Cardiac fibroblast (primary cell): ENCODE measurements around the gene ZNF346.

Source experiments
- DNase-seq, 2 donors: peaks; one replicate each; pipeline versions ENCODE4 v3.0.0 to v3.0.0-alpha.2; 2010; ENCODE audit warnings: low read depth in 2 of 2
- H3K4me3 ChIP-seq, 2 donors: replicated peaks in 1 of 2; 1 replicate in 1 of 2; 2 replicates in 1 of 2; pipeline ENCODE4 v1.5.1; 2011; ENCODE audit warnings: low read depth in 2 of 2, low read length in 2 of 2, mild to moderate bottlenecking in 2 of 2, moderate library complexity in 1 of 2
- TF ChIP-seq, protein P1 (sequence below): IDR thresholded peaks from one replicate; pipeline ENCODE4 v1.5.1; 2011; ENCODE audit warnings: low read depth, mild to moderate bottlenecking, low read length, inconsistent platforms

Gene ZNF346

DNA sequence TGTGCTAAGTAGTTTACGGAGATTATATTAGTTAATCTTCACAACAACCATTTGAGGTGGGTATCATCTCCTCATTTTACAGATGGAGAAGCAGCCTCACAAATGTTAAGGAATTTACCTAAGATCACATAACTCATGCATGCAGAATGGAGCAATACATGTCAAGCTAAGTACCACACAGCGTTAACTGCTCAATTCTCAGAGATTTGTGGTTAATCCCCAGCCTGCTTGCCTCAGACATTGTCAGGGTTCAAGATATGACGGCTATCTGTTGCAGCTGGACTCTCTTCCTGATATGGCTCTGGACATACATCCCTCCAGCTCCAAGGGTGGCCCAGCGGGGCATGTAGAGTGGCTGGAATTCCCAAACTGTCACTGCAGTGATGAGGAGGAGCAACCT, 7.3 kb upstream of the ZNF346 start:
- no peak overlapping the region for H3K4me3 ChIP-seq
- no peak for DNase-seq
- TF ChIP-seq, protein P1, sequence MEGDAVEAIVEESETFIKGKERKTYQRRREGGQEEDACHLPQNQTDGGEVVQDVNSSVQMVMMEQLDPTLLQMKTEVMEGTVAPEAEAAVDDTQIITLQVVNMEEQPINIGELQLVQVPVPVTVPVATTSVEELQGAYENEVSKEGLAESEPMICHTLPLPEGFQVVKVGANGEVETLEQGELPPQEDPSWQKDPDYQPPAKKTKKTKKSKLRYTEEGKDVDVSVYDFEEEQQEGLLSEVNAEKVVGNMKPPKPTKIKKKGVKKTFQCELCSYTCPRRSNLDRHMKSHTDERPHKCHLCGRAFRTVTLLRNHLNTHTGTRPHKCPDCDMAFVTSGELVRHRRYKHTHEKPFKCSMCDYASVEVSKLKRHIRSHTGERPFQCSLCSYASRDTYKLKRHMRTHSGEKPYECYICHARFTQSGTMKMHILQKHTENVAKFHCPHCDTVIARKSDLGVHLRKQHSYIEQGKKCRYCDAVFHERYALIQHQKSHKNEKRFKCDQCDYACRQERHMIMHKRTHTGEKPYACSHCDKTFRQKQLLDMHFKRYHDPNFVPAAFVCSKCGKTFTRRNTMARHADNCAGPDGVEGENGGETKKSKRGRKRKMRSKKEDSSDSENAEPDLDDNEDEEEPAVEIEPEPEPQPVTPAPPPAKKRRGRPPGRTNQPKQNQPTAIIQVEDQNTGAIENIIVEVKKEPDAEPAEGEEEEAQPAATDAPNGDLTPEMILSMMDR = no peak

DNA sequence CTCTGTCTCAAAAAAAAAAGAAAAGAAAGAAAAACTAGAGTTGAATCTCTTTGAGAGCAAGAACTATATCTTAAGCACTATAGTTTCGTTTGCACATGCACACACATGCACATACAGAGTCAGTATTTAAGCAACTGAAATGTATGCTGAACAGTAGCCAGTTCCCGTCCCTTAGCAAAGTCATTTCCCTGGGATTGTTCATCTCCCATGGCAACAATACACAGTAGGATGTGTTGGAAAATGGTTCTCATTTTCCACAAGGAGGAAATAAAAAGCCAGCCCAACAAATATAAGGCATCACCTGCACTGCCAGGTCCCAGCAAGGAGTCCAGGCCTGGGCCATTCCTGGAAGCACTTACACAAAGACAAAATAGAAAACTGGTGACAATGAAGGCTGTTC, 4.2 kb upstream of the ZNF346 start:
- TF ChIP-seq, protein P1 = no peak
- H3K4me3 ChIP-seq = no peak overlapping the region
- no peak for DNase-seq

DNA sequence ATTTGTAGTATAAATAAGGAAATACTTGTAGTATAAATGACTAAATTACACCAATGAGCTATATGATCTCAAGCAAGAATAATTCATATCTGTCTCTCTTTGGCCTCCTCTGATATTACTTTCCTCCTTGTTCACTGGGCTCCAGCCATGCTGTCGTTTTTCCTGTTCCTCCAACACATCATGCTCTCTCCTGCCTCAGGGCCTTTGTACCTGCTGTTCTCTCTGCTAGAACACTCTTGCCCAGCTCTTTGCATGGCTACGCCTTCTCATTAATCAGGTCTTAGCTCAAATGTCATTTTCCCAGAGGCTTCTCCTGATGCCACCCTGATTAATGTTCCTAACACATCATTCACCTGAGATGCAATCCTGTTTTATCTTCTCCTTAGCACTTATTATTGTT, 2.5 kb upstream of the ZNF346 start:
- no peak for DNase-seq
- TF ChIP-seq, protein P1 = no peak
- no peak overlapping the region for H3K4me3 ChIP-seq

DNA sequence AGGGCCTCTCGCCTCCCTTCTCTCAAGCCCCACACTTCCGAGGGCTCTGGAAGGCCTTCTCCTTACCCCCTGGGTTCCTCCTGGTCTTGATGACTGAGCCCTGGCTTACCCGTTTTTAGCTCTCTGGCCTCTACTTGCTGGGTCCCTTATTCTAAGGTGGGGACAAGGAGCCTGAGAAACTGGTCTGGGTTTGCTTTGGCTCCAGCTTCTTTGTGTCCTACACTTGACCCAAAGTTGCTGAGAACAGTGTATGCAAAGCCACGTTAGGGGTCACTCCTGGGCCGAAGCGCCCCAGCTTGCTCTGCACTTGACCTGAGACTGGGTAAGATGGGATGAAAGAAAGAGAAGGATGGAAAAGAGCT, 788 bp downstream of the ZNF346 start:
- H3K4me3 ChIP-seq = peak overlapping the region; percentile 80 to 95
- TF ChIP-seq, protein P1 = no peak
- peak in 1 of 2 donors; percentile 23 for DNase-seq

DNA sequence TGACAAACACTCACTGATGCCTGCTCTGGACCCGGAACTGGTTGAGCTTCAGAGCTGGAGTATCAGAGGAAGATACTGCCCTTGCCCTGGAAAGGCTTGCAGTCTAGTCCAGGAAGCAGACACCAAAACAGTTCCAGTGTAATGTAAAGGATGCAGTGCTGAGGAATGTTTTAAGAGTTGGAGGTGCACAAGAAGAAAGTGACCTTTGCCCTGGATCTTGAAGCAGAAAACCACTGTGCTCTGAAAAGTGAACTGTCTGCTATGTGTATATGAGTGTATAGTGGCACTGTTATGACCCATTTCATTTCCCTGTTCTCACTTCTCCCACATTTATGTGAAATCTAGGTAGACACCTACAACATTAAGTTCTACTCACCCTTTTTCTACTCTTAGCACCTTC, 2.1 kb downstream of the ZNF346 start:
- DNase-seq = no peak
- TF ChIP-seq, protein P1 = no peak
- no peak overlapping the region for H3K4me3 ChIP-seq

DNA sequence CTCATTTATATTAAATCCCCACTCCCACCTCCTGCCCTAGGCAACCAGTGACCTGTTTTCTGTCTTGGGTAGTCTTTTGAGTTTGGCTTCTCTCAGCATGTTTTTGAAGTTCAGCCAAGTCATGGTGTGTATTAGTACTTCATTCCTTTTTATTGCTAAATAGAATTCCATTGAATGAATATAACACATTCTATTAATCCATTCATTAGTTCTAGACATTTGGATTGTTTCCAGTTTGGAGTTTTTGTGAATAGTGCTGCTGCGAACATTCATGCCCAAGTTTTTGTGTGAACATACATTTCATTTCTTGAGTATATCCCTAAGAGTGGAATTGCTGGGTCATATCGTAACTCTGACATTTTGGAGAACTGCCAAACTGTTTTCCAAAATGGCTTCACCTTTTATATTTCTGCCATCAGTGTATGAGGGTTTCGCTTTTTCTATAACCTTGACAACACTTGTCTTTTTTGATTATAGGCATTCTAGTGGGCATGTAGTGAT, 2.7 kb downstream of the ZNF346 start:
- no peak overlapping the region for H3K4me3 ChIP-seq
- TF ChIP-seq, protein P1 = no peak
- DNase-seq = peak; percentile 36 to 67

DNA sequence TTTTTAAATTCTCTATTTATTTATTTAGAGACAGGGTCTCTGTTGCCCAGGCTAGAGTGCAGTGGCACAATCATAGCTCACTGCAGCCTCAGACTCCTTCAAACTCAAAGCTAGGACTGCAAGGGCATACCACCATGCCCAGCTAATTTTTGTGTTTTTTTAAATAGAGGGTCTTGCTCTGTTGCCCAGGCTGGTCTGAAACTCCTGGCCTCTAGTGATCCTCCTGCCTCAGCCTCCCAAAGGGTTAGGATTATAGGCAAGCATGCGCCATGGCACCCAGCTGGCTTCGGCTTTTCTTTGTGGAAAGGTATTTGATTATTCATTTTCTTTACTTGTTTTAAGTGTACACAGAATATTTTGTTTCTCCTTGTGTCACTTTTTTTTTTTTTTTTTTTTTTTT, 5.2 kb downstream of the ZNF346 start:
- DNase-seq = no peak
- no peak overlapping the region for H3K4me3 ChIP-seq
- TF ChIP-seq, protein P1 = no peak
